ENCODE data around the gene PHOSPHO2. TPM values are rescaled to one million over a fixed set of nuclear protein-coding genes. Genes with fewer than 3 reads are reported as not detected.
A peak's percentile ranks its signal among the peaks of the same experiment; 100 is the strongest.

Gene PHOSPHO2
- total and polyA plus RNA-seq, 9 of the 15 experiments (the other 6 are each of a cell fraction or from before 2014, with no cell fraction given), result 7.8 to 19.1 (median 11.7) TPM

- TF ChIP-seq ZBTB40 (IDR thresholded peaks at IDR 0.05) (no peak), ZBTB40 (CRISPR knock-in tag; IDR thresholded peaks at IDR 0.05) (no peak), PKNOX1 (IDR thresholded peaks at IDR 0.05) (peak; percentile 32; the same call in 1 of the 2 replicates), STAT5A (IDR thresholded peaks at IDR 0.05; ENCODE audit: borderline replicate concordance, low read length) (peak; percentile 44; the same call in 1 of the 2 replicates), KLF16 (IDR thresholded peaks at IDR 0.05) (peak; percentile 72), FIP1L1 (IDR thresholded peaks at IDR 0.05; ENCODE audit: low read depth, low read length, poor library complexity, severe bottlenecking) (no peak), ELF2 (CRISPR knock-in tag; IDR thresholded peaks at IDR 0.05) (no peak), ARNT (IDR thresholded peaks at IDR 0.05) (0 out of 4 replicates have a peak, but pooled peaks of 1 of the 2 experiments have one; percentile 19), ZNF217 (CRISPR knock-in tag; IDR thresholded peaks at IDR 0.05) (no peak), NR1H2 (CRISPR knock-in tag; IDR thresholded peaks at IDR 0.05) (no peak), SMARCB1 (IDR thresholded peaks at IDR 0.05; ENCODE audit: insufficient read length, low read depth) (peak; percentile 54), MCM5 (IDR thresholded peaks at IDR 0.05; ENCODE audit: low read depth) (no peak), PATZ1 (CRISPR knock-in tag; IDR thresholded peaks at IDR 0.05; ENCODE audit: borderline replicate concordance) (no peak), TEAD4 (IDR thresholded peaks at IDR 0.05; ENCODE audit: low read length) (peak; percentile 80), TEAD4 (CRISPR knock-in tag; IDR thresholded peaks at IDR 0.05; ENCODE audit: borderline replicate concordance) (no peak), ELF4 (CRISPR knock-in tag; IDR thresholded peaks at IDR 0.05) (no peak), NFE2L1 (tag; IDR thresholded peaks at IDR 0.05; ENCODE audit: borderline replicate concordance, low read depth) (no peak), MYNN (IDR thresholded peaks at IDR 0.05) (no peak; the same call in 1 of the 2 replicates), MYNN (CRISPR knock-in tag; IDR thresholded peaks at IDR 0.05) (no peak)
Measured at GRCh38 chr2:169662744-169663143, 31.5 kb upstream of the PHOSPHO2 start (continued).
